ENCODE data around the gene POP7. TPM values are rescaled to one million over a fixed set of nuclear protein-coding genes. Genes with fewer than 3 reads are reported as not detected.
"Not testable (repeated sequence)": the region's sequence is repeated elsewhere in the genome, so short reads cannot be mapped to it uniquely, and the experiment has no call there.

POP7 gene
- total RNA-seq, 4 donors from 2014 or later, result 31.4 to 40.6 (median 33.2) TPM

- H3K27ac ChIP-seq, result no peak overlapping the region
- no peak overlapping the region for H3K4me3 ChIP-seq
- no peak for TF ChIP-seq CTCF (IDR thresholded peaks at IDR 0.05)
- TF ChIP-seq POLR2A (IDR thresholded peaks at IDR 0.05), result no peak
- no peak for TF ChIP-seq POLR2AphosphoS5 (IDR thresholded peaks at IDR 0.05)
- no peaks in the 10 kb centered on the region for H3K9me3 ChIP-seq
- ATAC-seq, result no peak
- H3K4me1 ChIP-seq, result peaks cover 0 to 38% (median 7%) of the 10 kb centered on the region in 3 donors
- H3K36me3 ChIP-seq, result no peaks in the 10 kb centered on the region
- peaks cover 61% of the 10 kb centered on the region for H3K27me3 ChIP-seq
- 40 to 98% methylated on average over 1 to 7 of the region's 16 CpGs for WGBS, 2 donors (ENCODE audit: low coverage in 1 of 2)
Measured at GRCh38 chr7:100723732-100724275, 17.9 kb downstream of the POP7 start.

- not testable (repeated sequence) for H3K27ac ChIP-seq, ATAC-seq, H3K9me3 ChIP-seq, H3K4me3 ChIP-seq, H3K36me3 ChIP-seq
- WGBS, 2 donors (ENCODE audit: low coverage in 1 of 2), result 94 to 100% methylated on average over 2 of the region's 2 CpGs
- peaks cover 56% of the 10 kb centered on the region for H3K27me3 ChIP-seq
- peaks cover 0 to 38% (median 7%) of the 10 kb centered on the region in 3 donors for H3K4me1 ChIP-seq
Measured at GRCh38 chr7:100724364-100724763, 18.4 kb downstream of the POP7 start.

- Histone ChIP-seq H3K4me3 (no peak overlapping the region), H3K27me3 (peaks cover 27% of the 10 kb centered on the region), H3K4me1 (peaks cover 0 to 28% (median 0%) of the 10 kb centered on the region in 3 donors), H3K9me3 (no peaks in the 10 kb centered on the region), H3K27ac (peak overlapping the region in 3 of 4 donors; percentile 16 to 20 (median 18)), H3K36me3 (no peaks in the 10 kb centered on the region)
- ATAC-seq, result peak; percentile 60
- 37 to 44% methylated on average over 8 to 9 of the region's 12 CpGs for WGBS, 2 donors (ENCODE audit: low coverage in 1 of 2)
- TF ChIP-seq POLR2AphosphoS5 (IDR thresholded peaks at IDR 0.05) (no peak), EP300 (IDR thresholded peaks at IDR 0.05) (no peak), POLR2A (IDR thresholded peaks at IDR 0.05) (no peak), CTCF (IDR thresholded peaks at IDR 0.05) (no peak)
Measured at GRCh38 chr7:100726996-100727761, 21.3 kb downstream of the POP7 start.

GRCh38 chr7:100728196-100728595 is 22.3 kb downstream of the POP7 start:
- WGBS, 2 donors (ENCODE audit: low coverage in 1 of 2), result 71 to 77% methylated on average over 5 to 8 of the region's 8 CpGs
- peaks cover 17% of the 10 kb centered on the region for H3K27me3 ChIP-seq
- no peaks in the 10 kb centered on the region for H3K36me3 ChIP-seq
- no peaks in the 10 kb centered on the region for H3K9me3 ChIP-seq
- no peak overlapping the region for H3K4me3 ChIP-seq
- no peak overlapping the region for H3K27ac ChIP-seq
- peaks cover 0 to 28% (median 0%) of the 10 kb centered on the region in 3 donors for H3K4me1 ChIP-seq
- no peak for ATAC-seq
- TF ChIP-seq POLR2A (IDR thresholded peaks at IDR 0.05) (no peak), CTCF (IDR thresholded peaks at IDR 0.05) (no peak), POLR2AphosphoS5 (IDR thresholded peaks at IDR 0.05) (no peak)

GRCh38 chr7:100730136-100730800 is 24.3 kb downstream of the POP7 start:
- H3K9me3 ChIP-seq, result no peaks in the 10 kb centered on the region
- no peak for TF ChIP-seq POLR2AphosphoS5 (IDR thresholded peaks at IDR 0.05)
- TF ChIP-seq EP300 (IDR thresholded peaks at IDR 0.05), result no peak
- no peak for TF ChIP-seq POLR2A (IDR thresholded peaks at IDR 0.05)
- TF ChIP-seq CTCF (IDR thresholded peaks at IDR 0.05), result no peak

More at GRCh38 chr7:100730136-100730800, 24.3 kb downstream of the POP7 start:
- H3K4me1 ChIP-seq, result peaks cover 0 to 22% (median 0%) of the 10 kb centered on the region in 3 donors
- ATAC-seq, result no peak
- no peak overlapping the region for H3K4me3 ChIP-seq
- no peak overlapping the region for H3K27ac ChIP-seq
- no peaks in the 10 kb centered on the region for H3K36me3 ChIP-seq
- WGBS, 2 donors (ENCODE audit: low coverage in 1 of 2), result no CpG with 5 or more reads among the region's 3 CpGs
- no peaks in the 10 kb centered on the region for H3K27me3 ChIP-seq

Measured in gastroesophageal sphincter (tissue), 4 donors.